ENCODE measurements around the gene GNA12.
"Not testable (repeated sequence)": the region's sequence is repeated elsewhere in the genome, so short reads cannot be mapped to it uniquely, and the experiment has no call there.

Gene GNA12

GRCh38 chr7:2732388-2732787 is 111.7 kb downstream of the GNA12 start:
- in situ Hi-C loops (cut with MboI; ENCODE audit: low sequenced_read_pairs), result no loop called here

DNA sequence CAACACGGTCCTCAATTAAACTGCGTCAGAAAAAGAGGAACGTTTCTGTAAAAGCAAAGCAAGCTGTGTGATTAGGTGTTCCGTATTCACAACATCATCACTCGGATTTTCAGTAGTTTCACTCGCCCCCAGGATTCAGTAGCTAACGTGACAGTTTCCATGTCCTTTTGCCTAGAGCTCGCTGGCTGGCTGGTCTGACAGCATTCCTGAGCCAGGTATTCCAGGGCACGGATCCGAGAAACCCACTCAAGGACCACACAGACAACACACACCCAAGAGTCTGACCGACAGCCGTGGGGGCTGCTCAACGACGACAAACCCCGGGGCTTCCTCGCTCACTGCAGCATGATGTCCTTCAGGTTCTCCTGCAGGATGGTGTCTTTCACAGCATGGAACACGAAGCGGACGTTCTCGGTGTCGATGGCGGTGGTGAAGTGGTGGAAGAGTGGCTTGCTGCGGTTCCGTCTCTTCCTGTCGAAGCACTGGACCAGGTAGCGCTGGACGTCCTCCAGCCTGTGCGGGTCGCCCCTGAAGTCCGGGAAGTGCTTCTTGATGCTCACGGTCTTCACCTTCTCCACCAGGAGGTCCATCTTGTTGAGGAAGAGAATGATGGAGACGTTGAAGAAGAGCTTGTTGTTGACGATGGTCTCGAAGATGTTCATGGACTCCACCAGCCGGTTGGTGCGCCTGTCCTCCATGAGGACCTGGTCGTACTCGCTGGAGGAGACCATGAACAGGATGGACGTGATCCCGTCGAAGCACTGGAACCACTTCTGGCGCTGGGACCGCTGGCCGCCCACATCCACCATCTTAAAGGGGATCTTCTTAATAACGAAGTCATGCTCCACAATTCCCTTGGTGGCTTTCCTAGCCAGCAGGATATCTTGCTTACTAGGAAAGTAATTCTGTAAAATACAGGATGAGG is 113.0 kb downstream of the GNA12 start:
- in situ Hi-C loops (cut with MboI; ENCODE audit: low sequenced_read_pairs), result no loop called here

DNA sequence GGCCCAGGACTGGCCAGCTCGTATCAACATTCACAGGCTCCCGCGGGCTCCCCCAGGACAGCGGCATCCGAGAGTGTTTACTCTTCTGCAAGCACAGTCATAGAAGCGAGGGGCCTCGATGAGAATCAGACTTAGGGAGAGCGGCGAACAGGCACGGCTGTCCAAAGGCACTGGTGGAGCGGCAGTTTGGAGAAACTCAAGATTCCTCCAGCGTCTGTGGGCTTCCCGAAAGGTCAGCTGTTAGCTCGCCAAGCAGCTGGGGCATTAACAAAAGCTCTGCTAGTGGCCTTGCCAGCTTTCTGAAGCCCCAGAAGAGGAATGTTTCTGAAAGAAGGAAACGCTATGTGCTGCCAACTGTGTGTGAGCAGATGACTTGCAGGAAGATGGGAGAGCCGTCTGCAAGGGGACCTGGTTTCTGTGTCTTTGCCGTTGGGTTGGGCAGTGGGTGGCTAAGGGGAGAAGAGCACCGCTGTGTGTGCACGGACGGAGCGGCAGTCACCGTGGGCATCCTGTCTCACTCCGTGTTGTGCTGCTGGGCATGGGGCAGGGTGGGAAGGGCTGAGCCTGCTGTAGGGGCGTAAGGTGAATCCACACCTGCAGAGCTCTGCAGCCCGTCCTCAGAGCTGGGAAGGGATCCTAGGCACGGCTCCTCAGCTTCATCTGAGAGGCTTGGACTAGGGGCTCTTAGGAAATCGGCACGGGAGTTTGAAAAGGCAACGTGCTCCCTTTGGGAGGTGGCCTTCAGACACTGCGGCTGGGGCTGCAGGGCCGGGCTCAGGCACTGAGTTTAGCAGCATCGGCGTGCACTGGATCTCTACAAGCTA is 114.0 kb downstream of the GNA12 start:
- in situ Hi-C loops (cut with MboI; ENCODE audit: low sequenced_read_pairs), result no loop called here

DNA sequence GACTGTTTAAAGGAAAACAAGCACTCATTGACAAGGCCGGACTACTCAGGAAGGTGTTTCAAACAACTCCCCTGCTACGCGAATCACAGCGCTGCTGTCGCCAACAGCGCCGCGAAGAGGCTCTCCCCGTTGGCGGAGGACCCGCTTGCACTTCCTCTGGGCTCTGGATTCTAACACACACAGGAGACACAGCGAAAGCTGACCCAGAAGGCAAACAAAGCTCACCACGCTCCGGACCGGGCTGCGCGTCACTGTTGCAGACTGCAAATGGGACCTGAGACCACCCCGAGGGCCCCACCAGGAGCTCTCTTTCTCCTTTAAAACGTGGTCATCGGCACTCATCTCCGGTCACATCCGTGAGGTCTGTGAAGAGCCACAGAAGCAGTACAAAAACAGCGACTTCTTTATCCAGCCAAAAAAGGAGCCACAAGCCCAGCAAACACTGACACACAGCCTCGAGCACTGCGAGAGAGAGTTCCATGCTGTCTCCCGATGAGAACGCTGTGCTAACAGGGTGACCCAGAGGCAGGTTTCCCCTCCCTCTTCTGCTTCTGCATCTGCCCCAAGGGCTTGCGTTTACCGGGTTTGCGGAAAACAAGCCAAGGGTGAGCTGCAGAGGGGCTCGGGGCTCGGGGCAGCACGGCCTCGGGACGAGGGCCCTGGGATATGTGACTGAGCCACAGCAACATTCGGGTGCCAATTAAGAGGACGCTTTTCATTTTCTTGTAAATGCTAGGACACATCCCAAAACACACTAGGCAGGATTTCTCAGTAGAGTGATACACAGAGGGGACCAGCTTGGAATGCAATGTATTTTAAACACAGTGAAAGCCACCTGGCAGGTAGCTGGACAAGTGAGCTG is 114.8 kb downstream of the GNA12 start:
- in situ Hi-C loops (cut with MboI; ENCODE audit: low sequenced_read_pairs), result no loop called here

DNA sequence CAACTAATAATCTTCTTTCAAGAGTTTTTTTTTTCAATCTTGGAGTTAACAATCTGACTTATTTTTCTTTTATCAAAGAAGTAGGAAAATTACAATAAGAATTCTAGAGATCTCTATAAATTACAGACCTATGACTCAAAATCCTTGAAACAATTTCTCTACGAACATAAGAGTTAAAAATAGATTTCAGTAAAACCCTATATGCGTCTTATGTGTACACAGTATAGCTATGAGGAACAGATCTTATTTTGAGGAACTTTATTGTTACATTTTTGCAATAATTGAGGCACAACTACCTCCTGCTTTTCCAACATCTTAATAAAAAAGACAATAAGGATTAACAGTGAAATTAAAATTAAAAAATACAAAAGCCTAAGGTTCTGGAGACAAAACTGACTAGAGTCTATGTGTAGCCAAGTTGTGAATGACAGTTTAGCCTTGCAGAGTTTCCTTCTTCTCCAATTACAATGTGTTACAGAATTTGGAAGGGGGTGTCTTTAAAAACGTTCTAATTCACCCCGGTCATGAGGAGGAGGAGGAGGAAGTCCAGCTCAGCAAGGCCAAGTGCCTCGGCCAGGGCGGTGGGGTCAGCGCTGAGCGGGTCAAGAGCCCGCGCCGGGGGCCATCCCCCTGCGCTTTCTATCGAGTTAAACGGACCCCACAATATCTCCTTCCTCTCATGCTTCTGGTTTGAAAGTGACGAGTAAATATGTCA is 115.6 kb downstream of the GNA12 start:
- in situ Hi-C loops (cut with MboI; ENCODE audit: low sequenced_read_pairs), result no loop called here

DNA sequence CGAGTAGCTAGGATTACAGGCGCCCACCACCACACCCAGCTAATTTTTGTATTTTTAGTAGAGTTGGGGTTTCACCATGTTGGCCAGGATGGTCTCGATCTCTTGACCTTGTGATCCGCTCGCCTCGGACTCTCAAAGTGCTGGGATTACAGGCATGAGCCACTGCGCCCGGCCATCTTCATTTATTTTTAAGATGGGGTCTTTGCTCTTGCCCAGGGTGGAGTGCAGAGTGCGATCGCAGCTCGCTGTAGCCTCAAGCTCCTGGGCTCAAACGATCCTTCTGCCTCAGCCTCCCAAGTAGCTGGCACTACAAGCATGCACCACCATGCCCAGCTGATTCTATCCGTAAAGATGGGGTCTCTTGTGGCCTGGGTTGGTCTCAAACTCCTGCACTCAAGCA is 116.9 kb downstream of the GNA12 start:
- in situ Hi-C loops (cut with MboI; ENCODE audit: low sequenced_read_pairs), result not testable (repeated sequence)

DNA sequence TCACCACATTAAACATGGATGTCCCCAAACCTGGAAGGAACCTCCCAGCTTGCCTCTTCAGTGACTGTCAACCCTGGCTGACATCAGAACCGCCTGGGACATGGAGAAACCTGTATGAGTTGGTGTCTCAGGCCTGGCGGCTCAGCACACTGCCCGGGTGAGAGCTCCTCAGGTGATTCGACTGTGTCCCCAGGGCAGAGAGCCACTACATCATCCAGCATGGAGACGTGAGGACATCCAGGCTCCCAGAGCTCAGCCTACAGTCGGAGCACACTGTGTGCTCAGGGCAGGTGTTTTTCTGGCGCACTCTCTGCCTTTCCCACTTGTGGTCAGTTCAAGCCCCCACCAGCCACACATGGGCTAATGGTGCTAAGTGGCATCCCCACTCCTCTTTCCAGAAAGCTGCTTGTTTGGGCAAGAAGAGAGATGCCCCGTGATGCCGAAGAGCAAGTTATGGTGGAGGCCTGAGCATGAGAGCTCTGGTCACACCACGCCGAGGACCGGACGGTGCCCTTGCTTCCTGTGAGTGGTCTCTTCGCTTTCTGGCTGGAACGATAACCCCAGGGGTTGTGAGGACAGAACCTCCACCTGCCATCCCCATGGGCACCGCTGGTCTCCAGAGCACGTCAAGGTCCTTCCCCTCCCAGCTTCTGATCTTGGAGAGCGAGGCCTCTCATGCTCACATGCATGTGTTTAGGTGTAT is 117.6 kb downstream of the GNA12 start:
- in situ Hi-C loops (cut with MboI; ENCODE audit: low sequenced_read_pairs), result no loop called here

- in situ Hi-C loops (cut with MboI; ENCODE audit: low sequenced_read_pairs), result no loop called here
These were observed 118.7 kb downstream of the GNA12 start for GRCh38 chr7:2725178-2726105.

- in situ Hi-C loops (cut with MboI; ENCODE audit: low sequenced_read_pairs), result no loop called here
These were observed 119.5 kb downstream of the GNA12 start for GRCh38 chr7:2724453-2725177.

DNA sequence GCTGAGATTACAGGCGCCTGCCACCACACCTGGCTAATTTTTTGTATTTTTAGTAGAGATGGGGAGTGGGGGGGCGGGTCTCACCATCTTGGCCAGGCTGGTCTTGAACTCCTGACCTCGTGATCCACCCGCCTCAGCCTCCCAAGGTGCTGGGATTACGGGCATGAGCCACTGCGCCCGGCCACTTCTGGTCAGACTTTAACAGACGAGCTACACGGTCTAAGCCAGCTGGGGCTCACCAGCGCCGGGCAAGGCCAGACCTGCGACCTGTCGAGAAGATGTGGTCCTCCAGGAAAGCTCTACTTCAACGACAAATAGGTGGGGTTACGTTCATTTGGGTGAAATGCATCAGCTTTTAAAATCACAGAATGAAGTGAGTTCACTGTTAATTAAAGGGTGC is 120.1 kb downstream of the GNA12 start:
- in situ Hi-C loops (cut with MboI; ENCODE audit: low sequenced_read_pairs), result not testable (repeated sequence)

- in situ Hi-C loops (cut with MboI; ENCODE audit: low sequenced_read_pairs), result no loop called here
These were observed 120.8 kb downstream of the GNA12 start for GRCh38 chr7:2723138-2723850.

- in situ Hi-C loops (cut with MboI; ENCODE audit: low sequenced_read_pairs), result no loop called here
These were observed 121.5 kb downstream of the GNA12 start for GRCh38 chr7:2722591-2722990.

GRCh38 chr7:2721842-2722241 is 122.3 kb downstream of the GNA12 start:
- in situ Hi-C loops (cut with MboI; ENCODE audit: low sequenced_read_pairs), result no loop called here

DNA sequence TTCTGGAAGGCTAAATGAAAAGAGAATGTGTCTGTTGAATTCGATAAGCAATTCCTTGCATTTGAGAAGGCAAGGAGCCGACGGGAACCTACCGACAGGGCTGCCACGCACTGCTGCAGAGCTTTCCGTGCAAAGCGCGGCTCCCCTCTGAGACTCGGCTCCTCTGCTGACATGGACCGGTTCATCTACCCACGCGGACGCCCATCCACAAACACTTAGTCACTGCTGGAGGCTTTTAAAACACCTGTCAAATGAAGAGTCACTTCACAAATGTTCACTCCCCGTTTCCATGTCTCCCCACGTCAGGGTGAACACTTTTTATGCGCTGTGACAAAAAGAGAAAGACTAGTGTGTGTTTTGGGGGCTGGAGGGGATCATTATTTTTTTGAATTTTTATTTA is 124.1 kb downstream of the GNA12 start:
- in situ Hi-C loops (cut with MboI; ENCODE audit: low sequenced_read_pairs), result no loop called here

- in situ Hi-C loops (cut with MboI; ENCODE audit: low sequenced_read_pairs), result no loop called here
These were observed 125.1 kb downstream of the GNA12 start for GRCh38 chr7:2719007-2719406.

GRCh38 chr7:2718296-2718965 is 125.7 kb downstream of the GNA12 start:
- in situ Hi-C loops (cut with MboI; ENCODE audit: low sequenced_read_pairs), result no loop called here
